Esophagus muscularis mucosa (tissue), 3 donors: ENCODE data around the gene WDR77.

ENCODE experiments used
- CTCF ChIP-seq, 3 experiments: fragments of 200-600 bp in 2 of 3; fragments of 450-650 bp in 1 of 3; sonication (generic) in 2 of 3; IDR thresholded peaks; one replicate each; pipeline ENCODE4 v1.5.1; 2017 to 2019; ENCODE audit warnings: antibody characterized with exemption in 3 of 3, mild to moderate bottlenecking in 2 of 3, moderate library complexity in 1 of 3
- POLR2A ChIP-seq: fragments of 450-650 bp; IDR thresholded peaks from one replicate; pipeline ENCODE4 v1.6.1; 2017; ENCODE audit warnings: antibody characterized with exemption, moderate library complexity, mild to moderate bottlenecking, low read depth
- POLR2AphosphoS5 ChIP-seq, 2 donors: sonication (generic); formaldehyde crosslinking; IDR thresholded peaks; one replicate each; pipeline ENCODE4 v1.6.1; 2017; ENCODE audit warnings: antibody characterized with exemption in 2 of 2

GRCh38 chr1:111442457-111442856 is 6.6 kb downstream of the WDR77 start:
- TF ChIP-seq POLR2A (no peak), CTCF (IDR thresholded peaks at IDR 0.05) (no peak), POLR2AphosphoS5 (IDR thresholded peaks at IDR 0.05) (no peak)
